Upper lobe of right lung (tissue), 1 donor: ENCODE measurements around the gene TIE1. TPM values are rescaled to one million over a fixed set of nuclear protein-coding genes. Genes with fewer than 3 reads are reported as not detected.
A peak's percentile ranks its signal among the peaks of the same experiment; 100 is the strongest.

Source experiments
- ATAC-seq: fragments of 200-7000 bp; cut with Tn5 transposase; one replicate; pipeline ENCODE4 v1.9.1; 2020; ENCODE audit warnings: mild to moderate bottlenecking, moderate library complexity
- DNase-seq: peaks from one replicate; pipeline ENCODE4 v3.0.0-alpha.2; 2020
- H3K27ac ChIP-seq: fragments of 200-600 bp; one replicate; pipeline ENCODE4 v1.8.0; 2022
- H3K27me3 ChIP-seq: fragments of 200-600 bp; one replicate; pipeline ENCODE4 v1.8.0; 2022; ENCODE audit warnings: mild to moderate bottlenecking
- H3K36me3 ChIP-seq: fragments of 200-600 bp; one replicate; pipeline ENCODE4 v1.8.0; 2022
- H3K4me1 ChIP-seq: fragments of 200-600 bp; one replicate; pipeline ENCODE4 v1.8.0; 2022
- H3K4me3 ChIP-seq: fragments of 200-600 bp; one replicate; pipeline ENCODE4 v1.8.0; 2022; ENCODE audit warnings: mild to moderate bottlenecking
- H3K9me3 ChIP-seq: fragments of 200-600 bp; one replicate; pipeline ENCODE4 v1.8.0; 2022
- intact Hi-C: fragments of 100-400 bp; cut with DNase I; formaldehyde crosslinking; loops from one replicate; pipeline ENCODE4 v1.11.0; 2022
- total RNA-seq: library from RNA; stranded (reverse); fragmentation: NEBNext Ultra II Directional; extraction: Animal tissue kit (Norgen Biotek cat#: 25700); gene quantifications from one replicate; pipeline ENCODE4 v1.2.1, GENCODE V29; 2021
- TF ChIP-seq, protein P1 (sequence below): fragments of 200-600 bp; IDR thresholded peaks from one replicate; pipeline ENCODE4 v1.8.0; 2022; ENCODE audit warnings: antibody characterized with exemption
- donor health status: DM: no; HTN: yes; CAD: no; lungs with severe emphysema.

Gene TIE1
- total RNA-seq, 1 donor from 2014 or later: 59.4 TPM

DNA sequence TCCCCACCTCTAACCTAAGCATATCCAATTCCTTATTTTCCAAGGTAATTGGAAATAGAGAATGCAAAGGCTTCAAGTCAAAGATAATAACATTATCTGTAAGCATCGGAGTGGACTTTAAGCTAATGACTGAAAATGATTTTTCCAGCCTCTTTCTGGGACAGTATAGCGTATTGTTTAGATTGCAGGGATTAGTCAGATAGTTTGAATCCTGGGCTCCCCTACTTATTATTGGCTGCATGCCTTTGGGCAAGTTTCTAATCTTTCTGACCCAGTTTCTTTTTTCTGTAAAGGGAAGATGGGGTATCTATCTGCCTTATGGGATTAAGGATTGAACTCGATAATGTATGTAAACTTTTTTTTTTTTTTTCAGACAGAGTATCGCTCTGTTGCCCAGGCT lies 56.5 kb downstream of the TIE1 start:
- TF ChIP-seq, protein P1, sequence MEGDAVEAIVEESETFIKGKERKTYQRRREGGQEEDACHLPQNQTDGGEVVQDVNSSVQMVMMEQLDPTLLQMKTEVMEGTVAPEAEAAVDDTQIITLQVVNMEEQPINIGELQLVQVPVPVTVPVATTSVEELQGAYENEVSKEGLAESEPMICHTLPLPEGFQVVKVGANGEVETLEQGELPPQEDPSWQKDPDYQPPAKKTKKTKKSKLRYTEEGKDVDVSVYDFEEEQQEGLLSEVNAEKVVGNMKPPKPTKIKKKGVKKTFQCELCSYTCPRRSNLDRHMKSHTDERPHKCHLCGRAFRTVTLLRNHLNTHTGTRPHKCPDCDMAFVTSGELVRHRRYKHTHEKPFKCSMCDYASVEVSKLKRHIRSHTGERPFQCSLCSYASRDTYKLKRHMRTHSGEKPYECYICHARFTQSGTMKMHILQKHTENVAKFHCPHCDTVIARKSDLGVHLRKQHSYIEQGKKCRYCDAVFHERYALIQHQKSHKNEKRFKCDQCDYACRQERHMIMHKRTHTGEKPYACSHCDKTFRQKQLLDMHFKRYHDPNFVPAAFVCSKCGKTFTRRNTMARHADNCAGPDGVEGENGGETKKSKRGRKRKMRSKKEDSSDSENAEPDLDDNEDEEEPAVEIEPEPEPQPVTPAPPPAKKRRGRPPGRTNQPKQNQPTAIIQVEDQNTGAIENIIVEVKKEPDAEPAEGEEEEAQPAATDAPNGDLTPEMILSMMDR: no peak
- no peak for DNase-seq
- intact Hi-C loops: loop anchor here (10.0 kb wide), 1 partner anchor 122 kb away; no protein-coding TSS in a partner anchor
- Histone ChIP-seq H3K4me3 (no peak overlapping the region), H3K9me3 (no peaks in the 10 kb centered on the region), H3K27ac (no peak overlapping the region), H3K4me1 (peaks cover 6% of the 10 kb centered on the region), H3K36me3 (peaks cover 13% of the 10 kb centered on the region), H3K27me3 (no peaks in the 10 kb centered on the region)
- ATAC-seq: no peak

DNA sequence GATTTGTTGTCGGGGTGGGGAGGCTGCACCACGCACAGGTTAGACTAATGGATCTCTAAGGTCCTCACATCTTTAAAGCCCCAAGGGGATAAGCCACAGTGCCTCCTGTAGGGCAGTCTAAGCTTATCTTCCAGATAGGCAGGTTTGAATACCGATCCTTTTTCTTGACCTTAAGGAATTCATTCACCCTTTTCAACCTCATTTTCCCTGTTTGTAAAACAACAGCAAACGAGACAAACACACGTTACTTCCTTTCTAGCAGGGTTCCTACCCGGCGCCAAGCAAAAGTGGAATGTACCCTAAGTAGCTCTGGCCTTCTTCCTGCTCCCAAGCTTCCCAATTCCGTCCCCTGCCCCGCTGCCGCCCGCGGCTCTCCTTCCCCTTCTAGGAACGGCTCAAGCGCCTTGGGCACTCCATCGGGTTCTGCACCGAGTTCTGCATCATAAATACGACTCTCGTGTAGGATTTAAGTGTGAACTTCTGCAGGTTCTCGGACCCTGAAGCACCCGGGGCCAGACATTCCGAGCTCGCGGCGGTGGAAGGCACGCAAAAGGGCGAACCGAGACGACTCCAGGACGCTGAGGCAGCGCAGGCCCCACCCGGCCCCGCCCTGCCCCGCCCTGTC lies 57.5 kb downstream of the TIE1 start:
- Histone ChIP-seq H3K9me3 (no peaks in the 10 kb centered on the region), H3K4me3 (peak overlapping the region; percentile 81), H3K27me3 (no peaks in the 10 kb centered on the region), H3K4me1 (peaks cover 6% of the 10 kb centered on the region), H3K36me3 (peaks cover 23% of the 10 kb centered on the region), H3K27ac (peak overlapping the region; percentile 94)
- intact Hi-C loops: loop anchor here (10.0 kb wide), 1 partner anchor 123 kb away; no protein-coding TSS in a partner anchor
- TF ChIP-seq, protein P1: peak; percentile 47
- ATAC-seq: peak; percentile 70
- no peak for DNase-seq

DNA sequence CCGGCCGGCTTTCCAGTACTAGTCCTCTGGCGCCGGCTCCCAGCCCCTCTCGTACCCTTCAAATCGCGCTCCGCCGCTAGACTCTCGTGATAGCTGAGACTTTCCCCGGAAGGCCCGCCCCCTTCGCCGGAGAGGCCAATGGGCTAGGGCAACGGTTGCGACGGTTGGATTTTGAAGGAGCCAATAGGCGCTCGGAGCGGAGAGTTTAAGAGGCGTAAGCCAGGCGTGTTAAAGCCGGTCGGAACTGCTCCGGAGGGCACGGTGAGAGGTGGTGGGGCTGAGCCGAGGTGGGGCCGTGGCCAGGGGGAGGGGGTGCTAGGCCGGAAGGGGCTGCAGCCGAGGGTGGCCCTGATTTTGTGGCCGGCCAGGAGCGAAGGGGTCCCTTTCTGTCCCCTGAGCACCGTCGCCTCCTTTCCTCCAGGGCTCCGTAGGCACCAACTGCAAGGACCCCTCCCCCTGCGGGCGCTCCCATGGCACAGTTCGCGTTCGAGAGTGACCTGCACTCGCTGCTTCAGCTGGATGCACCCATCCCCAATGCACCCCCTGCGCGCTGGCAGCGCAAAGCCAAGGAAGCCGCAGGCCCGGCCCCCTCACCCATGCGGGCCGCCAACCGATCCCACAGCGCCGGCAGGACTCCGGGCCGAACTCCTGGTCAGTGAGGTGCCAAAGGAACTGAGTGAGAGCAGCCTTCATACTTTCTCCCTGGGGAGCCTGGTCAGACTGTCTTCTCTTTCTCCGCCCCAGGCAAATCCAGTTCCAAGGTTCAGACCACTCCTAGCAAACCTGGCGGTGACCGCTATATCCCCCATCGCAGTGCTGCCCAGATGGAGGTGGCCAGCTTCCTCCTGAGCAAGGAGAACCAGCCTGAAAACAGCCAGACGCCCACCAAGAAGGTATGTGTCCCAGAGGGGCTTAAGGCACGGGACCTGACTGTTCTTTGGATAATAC lies 58.2 kb downstream of the TIE1 start, which contains the start of gene CDC20:
Gene CDC20 (plus strand): TSS at position 236 of the 948 bp plus-strand sequence. CDS start 235 bp downstream, at position 471.
- Histone ChIP-seq H3K27ac (peak within 1 kb of the TSS; percentile 94), H3K36me3 (peaks cover 31% of the 10 kb centered on the region), H3K4me1 (peaks cover 6% of the 10 kb centered on the region), H3K27me3 (no peaks in the 10 kb centered on the region), H3K4me3 (peak within 1 kb of the TSS; percentile 81), H3K9me3 (no peaks in the 10 kb centered on the region)
- intact Hi-C loops: loop anchor here (10.0 kb wide), 1 partner anchor 124 kb away; no protein-coding TSS in a partner anchor
- ATAC-seq (peak; percentile 98), DNase-seq (peak; percentile 100)
- TF ChIP-seq, protein P1: no peak

DNA sequence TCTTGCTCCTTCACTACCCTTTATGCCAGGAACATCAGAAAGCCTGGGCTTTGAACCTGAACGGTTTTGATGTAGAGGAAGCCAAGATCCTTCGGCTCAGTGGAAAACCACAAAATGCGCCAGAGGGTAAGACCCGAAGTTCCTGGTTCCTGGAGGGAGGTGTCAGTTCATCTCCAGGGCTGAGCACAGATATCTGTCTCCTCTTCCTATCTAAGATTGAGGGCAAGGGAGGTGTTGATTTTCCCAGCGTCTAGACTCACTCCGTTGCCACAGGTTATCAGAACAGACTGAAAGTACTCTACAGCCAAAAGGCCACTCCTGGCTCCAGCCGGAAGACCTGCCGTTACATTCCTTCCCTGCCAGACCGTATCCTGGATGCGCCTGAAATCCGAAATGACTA lies 58.9 kb downstream of the TIE1 start:
- Histone ChIP-seq H3K27me3 (no peaks in the 10 kb centered on the region), H3K4me3 (no peak overlapping the region), H3K27ac (no peak overlapping the region), H3K36me3 (peaks cover 37% of the 10 kb centered on the region), H3K9me3 (no peaks in the 10 kb centered on the region), H3K4me1 (peaks cover 6% of the 10 kb centered on the region)
- TF ChIP-seq, protein P1: no peak
- DNase-seq (no peak), ATAC-seq (no peak)
- intact Hi-C loops: loop anchor here (10.0 kb wide), 1 partner anchor 125 kb away; no protein-coding TSS in a partner anchor

DNA sequence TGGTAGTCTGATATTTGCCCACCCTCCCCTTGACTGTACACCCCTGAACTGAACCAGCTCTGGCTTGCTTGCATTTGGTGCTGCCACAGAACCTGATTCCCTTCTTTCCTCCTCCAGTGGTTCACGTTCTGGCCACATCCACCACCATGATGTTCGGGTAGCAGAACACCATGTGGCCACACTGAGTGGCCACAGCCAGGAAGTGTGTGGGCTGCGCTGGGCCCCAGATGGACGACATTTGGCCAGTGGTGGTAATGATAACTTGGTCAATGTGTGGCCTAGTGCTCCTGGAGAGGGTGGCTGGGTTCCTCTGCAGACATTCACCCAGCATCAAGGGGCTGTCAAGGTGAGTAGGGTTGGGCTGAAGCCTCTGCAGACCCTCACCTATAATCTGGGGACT lies 59.8 kb downstream of the TIE1 start:
- DNase-seq: no peak
- Histone ChIP-seq H3K4me3 (no peak overlapping the region), H3K27ac (no peak overlapping the region), H3K9me3 (no peaks in the 10 kb centered on the region), H3K4me1 (peaks cover 8% of the 10 kb centered on the region), H3K36me3 (peaks cover 46% of the 10 kb centered on the region), H3K27me3 (no peaks in the 10 kb centered on the region)
- TF ChIP-seq, protein P1: no peak
- no peak for ATAC-seq
- intact Hi-C loops: no loop called here
